Measurements from ENCODE around the gene SUSD3. TPM values are rescaled to one million over a fixed set of nuclear protein-coding genes. Genes with fewer than 3 reads are reported as not detected.

SUSD3 gene
- total and polyA plus RNA-seq, 7 experiments from 2014 or later, result 62.8 to 315 (median 78.8) TPM

- CTCF ChIA-PET, result interaction anchor here (1.1 to 1.4 kb wide), 2 partner anchors 11 to 72 kb away, joined by 3 to 4 read pairs; no protein-coding TSS in a partner anchor
- no peaks in the 10 kb centered on the region for H3K9me3 ChIP-seq (ENCODE audit: control insufficient read depth in 2 of 3, low read length in 3 of 3)
- H3K27me3 Mint-ChIP-seq, result no peaks in the 10 kb centered on the region
These were observed 17.7 kb downstream of the SUSD3 start for GRCh38 chr9:93076101-93076791.

GRCh38 chr9:93076792-93077128 is 18.3 kb downstream of the SUSD3 start:
- Mint-ChIP-seq H3K9me3 (no peaks in the 10 kb centered on the region), H3K4me3 (no peak overlapping the region), H3K36me3 (peaks cover 11 to 45% (median 19%) of the 10 kb centered on the region in 5 donors), H3K4me1 (peaks cover 21 to 75% (median 66%) of the 10 kb centered on the region in 7 donors), H3K27me3 (no peaks in the 10 kb centered on the region), H3K27ac (peak overlapping the region in 7 of 9 donors; percentile 15 to 93 (median 70))
- Histone ChIP-seq H3K4me3 (ENCODE audit: low read length) (no peak overlapping the region), H3K27me3 (ENCODE audit: control insufficient read depth in 2 of 2, insufficient read depth in 2 of 2, low read length in 2 of 2) (no peaks in the 10 kb centered on the region), H3K4me1 (ENCODE audit: control insufficient read depth in 2 of 2, insufficient read depth in 2 of 2, low read length in 2 of 2) (peaks cover 7 to 30% of the 10 kb centered on the region in 2 donors), H3K36me3 (ENCODE audit: control insufficient read depth in 2 of 3, insufficient read depth in 3 of 3, low read length in 3 of 3) (peaks cover 0 to 69% (median 35%) of the 10 kb centered on the region in 3 experiments), H3K9me3 (ENCODE audit: control insufficient read depth in 2 of 3, low read length in 3 of 3) (no peaks in the 10 kb centered on the region), H3K27ac (ENCODE audit: low read depth, low read length) (no peak overlapping the region)
- ChIA-PET POLR2A (interaction anchor here (0.7 to 5.8 kb wide), 7 partner anchors 8 to 71 kb away, joined by 3 to 60 read pairs (median 4); no protein-coding TSS in a partner anchor), CTCF (interaction anchor here (1.1 to 1.4 kb wide), 2 partner anchors 11 to 72 kb away, joined by 3 to 4 read pairs; no protein-coding TSS in a partner anchor)
- intact Hi-C loops (cut with micrococcal nuclease), result no loop called here
- DNase-seq (no peak), ATAC-seq (no peak)

More at GRCh38 chr9:93076101-93076791, 17.7 kb downstream of the SUSD3 start:
- no peak for DNase-seq
- ATAC-seq, result no peak
- H3K4me1 Mint-ChIP-seq, result peaks cover 19 to 76% (median 69%) of the 10 kb centered on the region in 7 donors
- POLR2A ChIA-PET, result interaction anchor here (0.7 to 5.8 kb wide), 9 partner anchors 9 to 70 kb away, joined by 3 to 60 read pairs (median 4); no protein-coding TSS in a partner anchor
- H3K27ac Mint-ChIP-seq, result peak overlapping the region in 8 of 9 donors; percentile 15 to 93 (median 68)
- no peaks in the 10 kb centered on the region for H3K27me3 ChIP-seq (ENCODE audit: control insufficient read depth in 2 of 2, insufficient read depth in 2 of 2, low read length in 2 of 2)
- peaks cover 0 to 69% (median 35%) of the 10 kb centered on the region in 3 experiments for H3K36me3 ChIP-seq (ENCODE audit: control insufficient read depth in 2 of 3, insufficient read depth in 3 of 3, low read length in 3 of 3)
- H3K4me1 ChIP-seq (ENCODE audit: control insufficient read depth in 2 of 2, insufficient read depth in 2 of 2, low read length in 2 of 2), result peaks cover 10 to 31% of the 10 kb centered on the region in 2 donors
- H3K4me3 Mint-ChIP-seq, result no peak overlapping the region
- intact Hi-C loops (cut with micrococcal nuclease), result no loop called here
- no peaks in the 10 kb centered on the region for H3K9me3 Mint-ChIP-seq
- H3K27ac ChIP-seq (ENCODE audit: low read depth, low read length), result no peak overlapping the region
- H3K36me3 Mint-ChIP-seq, result peaks cover 11 to 45% (median 22%) of the 10 kb centered on the region in 5 donors
- H3K4me3 ChIP-seq (ENCODE audit: low read length), result no peak overlapping the region

GRCh38 chr9:93077367-93077766 is 18.9 kb downstream of the SUSD3 start:
- POLR2A ChIA-PET, result interaction anchor here (1.4 to 5.8 kb wide), 2 partner anchors 11 to 14 kb away, joined by 4 to 60 read pairs; no protein-coding TSS in a partner anchor
- H3K36me3 ChIP-seq (ENCODE audit: control insufficient read depth in 2 of 3, insufficient read depth in 3 of 3, low read length in 3 of 3), result peaks cover 0 to 69% (median 36%) of the 10 kb centered on the region in 3 experiments

GRCh38 chr9:93077811-93078210 is 19.3 kb downstream of the SUSD3 start:
- peaks cover 16 to 73% (median 62%) of the 10 kb centered on the region in 7 donors for H3K4me1 Mint-ChIP-seq
- DNase-seq (no peak), ATAC-seq (no peak)
- H3K36me3 Mint-ChIP-seq, result peaks cover 11 to 45% (median 22%) of the 10 kb centered on the region in 5 donors
- H3K9me3 ChIP-seq (ENCODE audit: control insufficient read depth in 2 of 3, low read length in 3 of 3), result no peaks in the 10 kb centered on the region
- intact Hi-C loops (cut with micrococcal nuclease), result no loop called here
- no peak overlapping the region for H3K4me3 ChIP-seq (ENCODE audit: low read length)
- peaks cover 0 to 73% (median 36%) of the 10 kb centered on the region in 3 experiments for H3K36me3 ChIP-seq (ENCODE audit: control insufficient read depth in 2 of 3, insufficient read depth in 3 of 3, low read length in 3 of 3)
- CTCF ChIA-PET, result no interaction called here
- POLR2A ChIA-PET, result interaction anchor here (0.6 to 5.8 kb wide), 2 partner anchors 12 to 15 kb away, joined by 3 to 60 read pairs; no protein-coding TSS in a partner anchor
- H3K27ac Mint-ChIP-seq, result peak overlapping the region; percentile 0 to 93 (median 73)
- H3K27me3 ChIP-seq (ENCODE audit: control insufficient read depth in 2 of 2, insufficient read depth in 2 of 2, low read length in 2 of 2), result no peaks in the 10 kb centered on the region
- H3K9me3 Mint-ChIP-seq, result no peaks in the 10 kb centered on the region
- no peak overlapping the region for H3K27ac ChIP-seq (ENCODE audit: low read depth, low read length)
- H3K4me1 ChIP-seq (ENCODE audit: control insufficient read depth in 2 of 2, insufficient read depth in 2 of 2, low read length in 2 of 2), result peaks cover 4 to 24% of the 10 kb centered on the region in 2 donors
- H3K27me3 Mint-ChIP-seq, result no peaks in the 10 kb centered on the region
- no peak overlapping the region for H3K4me3 Mint-ChIP-seq

More at GRCh38 chr9:93077367-93077766, 18.9 kb downstream of the SUSD3 start:
- Mint-ChIP-seq H3K4me1 (peaks cover 21 to 73% (median 63%) of the 10 kb centered on the region in 7 donors), H3K4me3 (no peak overlapping the region), H3K27me3 (no peaks in the 10 kb centered on the region), H3K9me3 (no peaks in the 10 kb centered on the region), H3K36me3 (peaks cover 11 to 45% (median 19%) of the 10 kb centered on the region in 5 donors), H3K27ac (peak overlapping the region; percentile 0 to 93 (median 73))
- ATAC-seq (no peak), DNase-seq (no peak)
- Histone ChIP-seq H3K4me3 (ENCODE audit: low read length) (no peak overlapping the region), H3K27ac (ENCODE audit: low read depth, low read length) (no peak overlapping the region), H3K4me1 (ENCODE audit: control insufficient read depth in 2 of 2, insufficient read depth in 2 of 2, low read length in 2 of 2) (peaks cover 1 to 24% of the 10 kb centered on the region in 2 donors), H3K9me3 (ENCODE audit: control insufficient read depth in 2 of 3, low read length in 3 of 3) (no peaks in the 10 kb centered on the region), H3K27me3 (ENCODE audit: control insufficient read depth in 2 of 2, insufficient read depth in 2 of 2, low read length in 2 of 2) (no peaks in the 10 kb centered on the region)
- intact Hi-C loops (cut with micrococcal nuclease), result no loop called here
- CTCF ChIA-PET, result interaction anchor here (1.1 to 1.4 kb wide), 2 partner anchors 12 to 73 kb away, joined by 3 to 4 read pairs; no protein-coding TSS in a partner anchor

GRCh38 chr9:93079371-93079770 is 20.9 kb downstream of the SUSD3 start:
- no peak for ATAC-seq
- no peaks in the 10 kb centered on the region for H3K9me3 Mint-ChIP-seq
- no peaks in the 10 kb centered on the region for H3K27me3 Mint-ChIP-seq
- H3K36me3 Mint-ChIP-seq, result peaks cover 11 to 48% (median 28%) of the 10 kb centered on the region in 5 donors
- Histone ChIP-seq H3K9me3 (ENCODE audit: control insufficient read depth in 2 of 3, low read length in 3 of 3) (no peaks in the 10 kb centered on the region), H3K4me1 (ENCODE audit: control insufficient read depth in 2 of 2, insufficient read depth in 2 of 2, low read length in 2 of 2) (peaks cover 18 to 31% of the 10 kb centered on the region in 2 donors), H3K4me3 (ENCODE audit: low read length) (no peak overlapping the region), H3K36me3 (ENCODE audit: control insufficient read depth in 2 of 3, insufficient read depth in 3 of 3, low read length in 3 of 3) (peaks cover 0 to 81% (median 35%) of the 10 kb centered on the region in 3 experiments), H3K27me3 (ENCODE audit: control insufficient read depth in 2 of 2, insufficient read depth in 2 of 2, low read length in 2 of 2) (no peaks in the 10 kb centered on the region), H3K27ac (ENCODE audit: low read depth, low read length) (no peak overlapping the region)
- ChIA-PET CTCF (interaction anchor here (0.7 to 0.8 kb wide), 3 partner anchors 51 to 59 kb away, joined by 3 to 7 read pairs (median 5); no protein-coding TSS in a partner anchor), POLR2A (interaction anchor here (0.9 to 5.8 kb wide), 3 partner anchors 9 to 51 kb away, joined by 3 to 60 read pairs (median 3); no protein-coding TSS in a partner anchor)
- intact Hi-C loops (cut with micrococcal nuclease), result no loop called here
- peak overlapping the region in 5 of 9 donors; percentile 9 to 87 (median 68) for H3K27ac Mint-ChIP-seq
- no peak overlapping the region for H3K4me3 Mint-ChIP-seq
- DNase-seq, result no peak
- peaks cover 20 to 72% (median 58%) of the 10 kb centered on the region in 7 donors for H3K4me1 Mint-ChIP-seq

GRCh38 chr9:93080406-93080805 is 21.9 kb downstream of the SUSD3 start:
- DNase-seq (peak in 1 of 9 donors; percentile 10), ATAC-seq (no peak)
- Mint-ChIP-seq H3K27ac (peak overlapping the region in 8 of 9 donors; percentile 2 to 98 (median 64)), H3K9me3 (peaks cover 0 to 1% (median 0%) of the 10 kb centered on the region in 11 donors), H3K4me3 (no peak overlapping the region), H3K4me1 (peaks cover 14 to 62% (median 48%) of the 10 kb centered on the region in 7 donors), H3K36me3 (peaks cover 11 to 51% (median 34%) of the 10 kb centered on the region in 5 donors), H3K27me3 (no peaks in the 10 kb centered on the region)
- H3K4me1 ChIP-seq (ENCODE audit: control insufficient read depth in 2 of 2, insufficient read depth in 2 of 2, low read length in 2 of 2), result peaks cover 18 to 31% of the 10 kb centered on the region in 2 donors
- ChIA-PET POLR2A (interaction anchor here (1.9 to 5.8 kb wide), 4 partner anchors 9 to 15 kb away, joined by 5 to 60 read pairs (median 18); no protein-coding TSS in a partner anchor), CTCF (interaction anchor here (0.6 to 0.7 kb wide), 4 partner anchors 15 to 129 kb away, joined by 3 to 7 read pairs (median 4); no protein-coding TSS in a partner anchor)
- H3K36me3 ChIP-seq (ENCODE audit: control insufficient read depth in 2 of 3, insufficient read depth in 3 of 3, low read length in 3 of 3), result peaks cover 0 to 91% (median 42%) of the 10 kb centered on the region in 3 experiments
- H3K9me3 ChIP-seq (ENCODE audit: control insufficient read depth in 2 of 3, low read length in 3 of 3), result no peaks in the 10 kb centered on the region
- intact Hi-C loops (cut with micrococcal nuclease), result no loop called here
- H3K27ac ChIP-seq (ENCODE audit: low read depth, low read length), result no peak overlapping the region
- no peaks in the 10 kb centered on the region for H3K27me3 ChIP-seq (ENCODE audit: control insufficient read depth in 2 of 2, insufficient read depth in 2 of 2, low read length in 2 of 2)
- no peak overlapping the region for H3K4me3 ChIP-seq (ENCODE audit: low read length)

All from naive thymus-derived CD4-positive, alpha-beta T cell (primary cell).